Epithelial cell of umbilical artery (primary cell): ENCODE measurements around the gene EMD. TPM values are rescaled to one million over a fixed set of nuclear protein-coding genes. Genes with fewer than 3 reads are reported as not detected.

Experiments used
- total RNA-seq: library from RNA; depleted of rRNA; stranded (reverse); fragments of >200 nt; gene quantifications from 2 replicates; pipeline ENCODE4 v1.2.3, GENCODE V29; 2014

The EMD gene
- total RNA-seq, result 14.1 and 21.4 TPM in 2 replicates

DNA sequence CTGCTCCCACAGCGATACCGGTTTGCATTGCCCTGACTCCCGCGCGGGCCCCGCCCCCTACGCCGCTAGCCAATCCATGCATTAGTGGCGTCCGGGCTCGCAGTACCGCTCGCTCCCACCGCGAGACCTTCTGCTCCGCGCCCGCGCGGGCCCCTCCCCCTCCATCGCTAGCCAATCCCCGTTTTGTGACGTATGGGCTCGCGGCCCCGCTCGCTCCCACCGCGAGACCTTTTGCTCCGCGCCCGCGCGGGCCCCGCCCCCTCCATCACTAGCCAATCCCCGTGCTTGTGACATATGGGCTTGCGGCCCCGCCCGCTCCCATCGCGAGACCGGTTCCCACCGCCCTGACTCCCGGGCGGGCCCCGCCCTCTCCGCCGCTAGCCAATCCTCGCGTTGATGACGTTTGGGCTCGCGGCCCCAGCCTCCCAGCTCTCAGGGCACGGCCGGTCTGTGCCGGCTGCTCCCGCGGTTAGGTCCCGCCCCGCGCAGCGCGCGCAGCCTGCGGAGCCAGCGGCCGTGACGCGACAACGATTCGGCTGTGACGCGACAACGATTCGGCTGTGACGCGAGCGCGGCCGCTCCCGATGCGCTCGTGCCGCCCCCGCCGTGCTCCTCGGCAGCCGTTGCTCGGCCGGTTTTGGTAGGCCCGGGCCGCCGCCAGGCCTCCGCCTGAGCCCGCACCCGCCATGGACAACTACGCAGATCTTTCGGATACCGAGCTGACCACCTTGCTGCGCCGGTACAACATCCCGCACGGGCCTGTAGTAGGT, at the start of gene EMD:
TSS of gene EMD (plus strand) at position 497 of the 770 bp plus-strand sequence. CDS start at position 687, 190 bp downstream.

DNA sequence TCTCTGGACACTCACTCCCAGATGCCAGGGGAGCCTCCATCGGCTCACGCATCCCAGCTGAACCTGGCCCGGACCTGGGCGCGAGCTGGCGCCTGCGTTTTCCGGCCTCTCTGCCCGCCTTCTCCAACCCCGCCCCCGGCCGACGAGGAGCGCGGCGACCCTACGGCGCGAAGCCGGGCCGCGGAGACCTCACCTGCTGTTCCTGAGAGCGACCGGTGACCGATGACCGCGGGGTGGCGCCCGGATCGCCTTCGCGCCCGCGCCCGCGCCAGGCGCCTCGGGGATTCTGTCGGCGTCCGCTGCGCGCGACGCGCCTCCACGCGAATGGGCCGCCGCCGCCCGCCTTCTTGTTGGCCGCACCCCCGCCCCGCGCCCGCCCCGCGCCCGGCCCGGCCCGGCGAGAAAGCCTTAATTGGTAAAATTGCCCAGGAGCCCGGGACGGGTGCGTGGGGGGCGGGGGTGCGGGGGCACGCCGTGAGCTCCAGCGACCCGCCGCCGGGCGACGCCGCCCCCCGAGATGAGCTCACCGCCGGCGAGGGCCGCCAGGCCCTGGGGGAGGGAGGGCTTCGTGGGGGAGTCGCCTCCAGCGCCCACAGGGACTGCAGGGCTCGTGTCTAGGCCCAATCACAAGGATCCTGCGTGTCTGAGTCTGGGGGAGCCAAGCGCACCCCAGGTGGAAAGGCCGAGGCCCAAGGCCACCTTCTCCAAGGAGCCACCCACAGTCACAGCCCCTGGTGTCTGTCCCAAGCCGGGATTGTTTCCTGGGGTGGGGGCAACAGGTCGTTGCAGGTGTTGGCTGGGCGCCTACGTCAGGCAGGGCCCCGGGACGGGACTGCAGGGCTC, 4.6 kb upstream of the EMD start, which contains the start of gene FLNA:
TSS of gene FLNA (minus strand) at position 322 of the 843 bp plus-strand sequence. CDS start 3,389 bp downstream, outside the sequence.

DNA sequence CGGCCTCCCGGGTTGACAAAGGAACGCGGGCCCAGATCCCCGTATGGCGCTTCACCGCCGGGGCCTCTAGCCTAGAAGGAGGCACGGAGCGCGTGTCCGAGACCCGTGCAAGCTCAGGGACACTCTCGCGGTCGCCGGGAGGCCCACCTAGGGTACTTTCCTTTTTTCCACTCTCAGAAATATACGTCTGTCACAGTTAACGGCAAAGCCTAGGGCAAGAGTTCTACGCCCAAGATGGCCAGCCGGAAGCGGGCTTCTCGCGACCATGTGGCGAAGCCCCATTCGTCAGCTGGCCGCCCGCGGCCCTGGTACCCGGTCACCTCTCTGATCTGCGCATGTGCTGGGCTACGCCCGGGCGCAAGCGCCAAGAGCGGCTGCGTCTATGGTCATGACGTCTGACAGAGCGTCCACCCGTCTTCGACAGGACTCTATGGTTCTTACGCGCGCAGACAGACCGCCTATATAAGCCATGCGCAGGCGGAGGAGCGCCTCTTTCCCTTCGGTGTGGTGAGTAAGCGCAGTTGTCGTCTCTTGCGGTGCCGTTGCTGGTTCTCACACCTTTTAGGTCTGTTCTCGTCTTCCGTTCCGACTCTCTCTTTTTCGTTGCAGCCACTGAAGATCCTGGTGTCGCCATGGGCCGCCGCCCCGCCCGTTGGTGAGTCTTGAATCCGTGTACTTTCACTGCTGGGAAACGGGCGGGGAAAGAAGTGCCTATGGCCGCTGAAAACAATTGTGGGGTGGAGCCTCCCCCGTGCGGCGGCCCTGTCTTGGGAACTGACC, 19.0 kb downstream of the EMD start, which contains the start of gene RPL10:
TSS of gene RPL10 (plus strand) at position 490 of the 780 bp plus-strand sequence. CDS start at position 633, 143 bp downstream.

GRCh38 chrX:154409222-154409871, 30.3 kb downstream of the EMD start, which contains the start of gene DNASE1L1:
Gene DNASE1L1 (minus strand): TSS chrX:154409254. CDS start chrX:154405568, 3,686 bp downstream.

GRCh38 chrX:154428176-154429171, 49.4 kb downstream of the EMD start, which contains the start of gene ATP6AP1:
Gene ATP6AP1 (plus strand): TSS chrX:154428677. CDS start chrX:154428693, 16 bp downstream.

Other genes starting within 250 kb of the EMD start
- not detected in 2 replicates for gene OPN1LW, start 235.1 kb upstream of the EMD start, total RNA-seq
- gene OPN1MW, start 196.7 kb upstream of the EMD start, total RNA-seq, result not detected in 2 replicates
- gene OPN1MW2, start 159.5 kb upstream of the EMD start, total RNA-seq, result not detected in 2 replicates
- not detected in 2 replicates for gene OPN1MW3, start 121.7 kb upstream of the EMD start, total RNA-seq
- gene TEX28, start 84.2 kb upstream of the EMD start, total RNA-seq, result not detected in 2 replicates
- not detected in 2 replicates for gene TKTL1, start 83.5 kb upstream of the EMD start, total RNA-seq
- 1,092 and 1,667 TPM in 2 replicates for gene FLNA, start 4.7 kb upstream of the EMD start, total RNA-seq
- 1,669 and 5,428 TPM in 2 replicates for gene RPL10, start 19.1 kb downstream of the EMD start, total RNA-seq
- gene DNASE1L1, start 30.0 kb downstream of the EMD start, total RNA-seq, result 72.2 and 89.0 TPM in 2 replicates
- 15.8 and 17.2 TPM in 2 replicates for gene TAFAZZIN, start 32.2 kb downstream of the EMD start, total RNA-seq
- 85.8 and 107 TPM in 2 replicates for gene ATP6AP1, start 49.4 kb downstream of the EMD start, total RNA-seq
- gene GDI1, start 57.9 kb downstream of the EMD start, total RNA-seq, result 62.0 and 62.9 TPM in 2 replicates
- gene FAM50A, start 64.8 kb downstream of the EMD start, total RNA-seq, result 70.8 and 75.2 TPM in 2 replicates
- 3.6 and 9.7 TPM in 2 replicates for gene PLXNA3, start 79.0 kb downstream of the EMD start, total RNA-seq
- 20.2 and 23.1 TPM in 2 replicates for gene LAGE3, start 100.0 kb downstream of the EMD start, total RNA-seq
- gene UBL4A, start 107.3 kb downstream of the EMD start, total RNA-seq, result 42.1 and 48.7 TPM in 2 replicates
- 8.4 and 10.6 TPM in 2 replicates for gene SLC10A3, start 111.3 kb downstream of the EMD start, total RNA-seq
- gene FAM3A, start 136.9 kb downstream of the EMD start, total RNA-seq, result 19.2 and 20.8 TPM in 2 replicates
- gene G6PD, start 167.6 kb downstream of the EMD start, total RNA-seq, result 34.4 and 56.7 TPM in 2 replicates
- 13.2 and 15.9 TPM in 2 replicates for gene IKBKG, start 168.3 kb downstream of the EMD start, total RNA-seq
- gene CTAG1A, start 205.8 kb downstream of the EMD start, total RNA-seq, result not detected in 2 replicates
- not detected in 2 replicates for gene CTAG1B, start 240.0 kb downstream of the EMD start, total RNA-seq